Central memory CD8-positive, alpha-beta T cell (primary cell): ENCODE data around the gene TTN.

ENCODE experiments used
- ATAC-seq: fragments of 150-1000 bp; cut with Tn5 transposase; replicated peaks from 2 replicates; pipeline ENCODE4 v1.10.0; 2022; ENCODE audit warnings: mild to moderate bottlenecking, moderate FRiP score, moderate number of reproducible peaks; ENCODE audit not compliant: poor library complexity, severe bottlenecking; ENCODE audit errors: extremely low read depth
- DNase-seq, 2 donors: peaks; one replicate each; pipeline ENCODE4 v3.0.0; 2021; ENCODE audit warnings: low spot score in 2 of 2
- H3K27ac Mint-ChIP-seq: one replicate; pipeline ENCODE4 v1.8.0; 2022; ENCODE audit warnings: low read depth, mild to moderate bottlenecking, moderate library complexity, mixed read lengths
- H3K27me3 Mint-ChIP-seq: one replicate; pipeline ENCODE4 v1.8.0; 2022; ENCODE audit warnings: mixed read lengths
- H3K36me3 Mint-ChIP-seq: one replicate; pipeline ENCODE4 v1.8.0; 2022; ENCODE audit warnings: mild to moderate bottlenecking, moderate library complexity, mixed read lengths; ENCODE audit not compliant: insufficient read depth
- H3K4me1 Mint-ChIP-seq: one replicate; pipeline ENCODE4 v1.8.0; 2022; ENCODE audit warnings: mixed read lengths
- H3K4me3 Mint-ChIP-seq: one replicate; pipeline ENCODE4 v1.8.0; 2022; ENCODE audit warnings: mild to moderate bottlenecking, moderate library complexity, mixed read lengths
- H3K9me3 Mint-ChIP-seq: one replicate; pipeline ENCODE4 v1.8.0; 2022; ENCODE audit warnings: mixed read lengths

The TTN gene

DNA sequence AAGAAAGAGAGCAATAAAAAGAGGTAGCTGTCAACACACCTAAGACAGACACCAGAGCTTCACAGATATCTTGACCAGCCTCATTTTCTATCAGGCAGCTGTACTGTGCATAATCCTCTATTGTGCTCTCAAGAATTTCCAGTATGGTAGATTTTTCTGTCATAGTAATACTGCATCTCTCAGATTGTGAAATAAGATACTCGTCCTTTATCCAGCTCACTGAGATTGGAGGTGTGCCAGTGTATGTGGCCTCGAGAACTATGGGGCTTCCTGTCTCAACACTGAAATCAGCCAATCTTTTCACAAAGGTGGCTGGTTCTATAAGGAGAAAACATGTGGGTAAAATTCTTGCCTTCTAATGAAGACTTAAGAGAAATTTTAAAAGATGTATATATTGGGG is 88.9 kb downstream of the TTN start:
- Mint-ChIP-seq H3K4me1 (no peaks in the 10 kb centered on the region), H3K27ac (no peak overlapping the region)

DNA sequence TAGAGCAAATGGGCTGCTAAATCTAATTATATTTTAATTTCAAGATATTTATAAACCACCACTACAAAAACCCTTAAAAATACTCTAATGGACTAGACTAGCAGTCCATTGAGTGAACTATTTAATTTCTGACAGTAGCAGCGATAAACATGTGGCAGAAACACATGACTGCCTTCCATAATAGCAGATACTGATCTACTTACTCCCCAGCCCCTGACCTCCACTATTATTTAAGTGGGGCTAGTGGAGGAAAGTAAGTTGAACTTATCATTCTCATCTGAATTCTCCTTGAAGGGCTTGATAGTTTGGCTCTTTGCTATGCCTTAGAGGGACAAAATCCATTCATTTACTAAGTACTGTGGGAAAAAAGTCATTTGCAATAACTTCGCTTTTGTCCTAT is 90.8 kb downstream of the TTN start:
- H3K9me3 Mint-ChIP-seq: no peaks in the 10 kb centered on the region
- DNase-seq: no peak
- no peaks in the 10 kb centered on the region for H3K36me3 Mint-ChIP-seq
- H3K27ac Mint-ChIP-seq: no peak overlapping the region
- no peaks in the 10 kb centered on the region for H3K4me1 Mint-ChIP-seq
- H3K27me3 Mint-ChIP-seq: no peaks in the 10 kb centered on the region
- ATAC-seq: no peak
- H3K4me3 Mint-ChIP-seq: no peak overlapping the region

More for the DNA sequence above, 88.9 kb downstream of the TTN start:
- no peak overlapping the region for H3K4me3 Mint-ChIP-seq
- H3K9me3 Mint-ChIP-seq: no peaks in the 10 kb centered on the region
- no peaks in the 10 kb centered on the region for H3K36me3 Mint-ChIP-seq
- ATAC-seq (no peak), DNase-seq (no peak)
- no peaks in the 10 kb centered on the region for H3K27me3 Mint-ChIP-seq

DNA sequence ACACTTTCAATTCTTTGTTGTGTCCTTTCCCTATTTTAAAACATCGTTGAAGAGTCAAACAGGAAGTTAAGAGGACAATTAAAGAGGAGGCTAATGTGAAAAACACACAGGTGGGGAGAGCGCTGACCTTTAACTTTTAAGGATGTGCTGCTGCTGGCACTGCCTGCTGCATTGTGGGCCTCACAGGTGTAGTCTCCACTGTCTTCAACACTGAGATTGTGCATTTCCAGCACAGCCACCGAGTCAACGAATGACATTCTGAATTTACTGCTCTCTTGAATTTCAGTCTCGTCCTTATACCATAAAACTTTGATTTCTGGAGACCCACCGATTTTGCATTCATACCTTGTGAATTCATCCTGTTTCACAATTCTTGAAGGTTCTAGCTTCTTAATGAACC is 91.9 kb downstream of the TTN start:
- no peaks in the 10 kb centered on the region for H3K27me3 Mint-ChIP-seq
- no peaks in the 10 kb centered on the region for H3K4me1 Mint-ChIP-seq
- H3K36me3 Mint-ChIP-seq: no peaks in the 10 kb centered on the region
- H3K9me3 Mint-ChIP-seq: no peaks in the 10 kb centered on the region
- ATAC-seq (no peak), DNase-seq (no peak)
- H3K27ac Mint-ChIP-seq: no peak overlapping the region
- no peak overlapping the region for H3K4me3 Mint-ChIP-seq

DNA sequence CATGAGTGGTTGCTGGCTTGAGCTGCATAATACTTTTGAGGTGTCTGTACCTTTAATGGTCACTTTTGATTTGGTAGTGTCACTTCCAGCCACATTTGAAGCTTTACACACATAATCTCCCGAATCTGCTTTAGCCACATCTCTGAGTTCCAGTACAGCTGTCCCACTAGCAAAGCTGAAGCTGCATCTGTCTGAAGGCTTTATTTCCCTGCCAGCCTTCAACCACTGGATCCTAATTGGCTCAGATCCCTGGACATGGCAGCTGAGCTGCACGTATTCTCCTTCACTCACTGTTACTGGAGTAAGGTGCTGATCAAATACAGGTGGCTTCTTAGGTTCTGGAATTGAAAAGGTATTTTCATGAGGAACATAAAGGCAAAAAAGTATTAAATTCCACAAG is 99.7 kb downstream of the TTN start:
- Mint-ChIP-seq H3K4me1 (no peaks in the 10 kb centered on the region), H3K36me3 (no peaks in the 10 kb centered on the region), H3K27ac (no peak overlapping the region), H3K27me3 (no peaks in the 10 kb centered on the region), H3K4me3 (no peak overlapping the region), H3K9me3 (no peaks in the 10 kb centered on the region)
- DNase-seq (no peak), ATAC-seq (no peak)

DNA sequence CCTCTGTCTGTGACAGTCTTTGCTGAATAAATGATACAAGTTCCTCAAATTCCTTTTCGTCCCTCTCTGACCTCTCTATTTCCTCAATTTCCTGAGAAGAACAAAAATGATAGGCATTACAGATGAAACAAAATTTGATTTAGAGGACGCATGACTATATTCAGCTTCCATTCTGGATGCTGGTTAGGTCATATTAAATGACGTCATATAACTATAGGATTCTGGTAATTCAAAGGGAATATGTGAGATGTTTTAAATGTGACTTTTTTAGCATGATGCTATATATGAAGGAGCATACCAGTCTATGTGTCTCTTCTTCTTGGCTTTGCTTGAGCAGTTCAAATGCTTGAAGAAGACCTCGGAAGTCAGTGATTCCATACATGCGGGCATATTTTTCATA is 102.3 kb downstream of the TTN start:
- H3K36me3 Mint-ChIP-seq: no peaks in the 10 kb centered on the region
- H3K9me3 Mint-ChIP-seq: no peaks in the 10 kb centered on the region
- ATAC-seq: no peak
- H3K27me3 Mint-ChIP-seq: no peaks in the 10 kb centered on the region
- no peak overlapping the region for H3K4me3 Mint-ChIP-seq
- no peak for DNase-seq
- H3K4me1 Mint-ChIP-seq: peaks cover 5% of the 10 kb centered on the region
- H3K27ac Mint-ChIP-seq: no peak overlapping the region

DNA sequence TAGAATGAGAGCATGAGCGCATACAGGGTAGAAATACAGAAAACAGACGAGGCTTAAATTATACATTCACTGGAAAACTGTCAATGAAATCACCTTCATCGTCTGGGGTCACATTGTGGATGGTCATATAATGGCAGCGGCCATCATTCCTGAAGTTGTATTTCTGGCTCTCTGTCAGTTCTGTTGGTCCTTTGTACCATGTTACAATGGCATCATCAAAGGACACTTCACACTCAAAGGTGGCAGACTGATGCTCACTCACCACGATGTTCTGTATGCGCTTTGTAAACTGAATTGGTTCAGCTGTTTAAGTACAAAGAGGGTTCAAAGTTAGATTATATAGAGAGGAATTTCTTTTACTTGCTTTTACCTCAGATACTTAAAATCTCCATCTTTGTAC is 104.9 kb downstream of the TTN start:
- Mint-ChIP-seq H3K4me3 (no peak overlapping the region), H3K4me1 (peaks cover 5% of the 10 kb centered on the region), H3K9me3 (no peaks in the 10 kb centered on the region), H3K27me3 (no peaks in the 10 kb centered on the region), H3K36me3 (peaks cover 2% of the 10 kb centered on the region), H3K27ac (no peak overlapping the region)
- DNase-seq (no peak), ATAC-seq (no peak)

DNA sequence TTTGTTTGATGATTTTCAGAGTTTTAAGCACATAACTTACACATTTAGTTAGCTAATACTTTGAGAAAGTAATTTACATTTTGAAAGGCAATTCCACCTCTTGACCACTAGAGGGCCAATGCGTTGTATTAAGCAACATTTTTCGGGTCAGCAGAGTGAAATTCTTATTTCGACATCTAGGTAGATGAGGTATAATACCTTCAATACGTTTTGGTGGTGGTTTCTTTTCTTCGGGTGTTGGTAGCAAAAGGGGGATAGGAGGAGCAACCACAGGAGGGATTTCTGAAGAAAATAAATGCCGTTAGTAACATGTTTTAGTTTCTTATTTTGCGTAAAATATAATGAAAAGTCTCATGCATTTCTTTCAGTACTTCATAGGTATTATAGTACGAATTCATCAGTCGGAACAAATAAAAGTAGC is 106.3 kb downstream of the TTN start:
- Mint-ChIP-seq H3K27ac (no peak overlapping the region), H3K4me1 (peaks cover 5% of the 10 kb centered on the region), H3K9me3 (no peaks in the 10 kb centered on the region), H3K4me3 (no peak overlapping the region), H3K27me3 (no peaks in the 10 kb centered on the region), H3K36me3 (peaks cover 2% of the 10 kb centered on the region)
- ATAC-seq (no peak), DNase-seq (no peak)

DNA sequence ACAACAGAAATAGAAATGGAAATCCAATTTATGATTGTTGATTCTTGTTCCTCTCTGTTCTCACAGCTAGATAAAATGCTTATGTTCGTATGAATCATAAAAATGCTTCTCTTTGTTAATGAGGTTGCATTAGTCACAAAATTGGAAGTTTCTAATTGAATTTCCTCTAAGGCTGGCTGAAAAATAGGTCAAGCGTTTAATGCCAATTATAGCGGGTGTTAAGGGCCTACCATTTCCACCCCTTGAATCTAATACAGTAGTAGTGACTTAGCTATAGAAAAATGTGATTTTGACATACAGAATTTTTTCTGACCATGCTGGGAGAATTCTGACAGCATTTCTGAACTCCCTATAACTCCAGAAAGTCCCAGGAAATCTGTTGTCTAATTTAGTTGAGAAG is 107.1 kb downstream of the TTN start:
- Mint-ChIP-seq H3K27ac (no peak overlapping the region), H3K36me3 (peaks cover 2% of the 10 kb centered on the region), H3K9me3 (no peaks in the 10 kb centered on the region), H3K4me3 (no peak overlapping the region), H3K27me3 (no peaks in the 10 kb centered on the region), H3K4me1 (peaks cover 5% of the 10 kb centered on the region)
- ATAC-seq (no peak), DNase-seq (no peak)

DNA sequence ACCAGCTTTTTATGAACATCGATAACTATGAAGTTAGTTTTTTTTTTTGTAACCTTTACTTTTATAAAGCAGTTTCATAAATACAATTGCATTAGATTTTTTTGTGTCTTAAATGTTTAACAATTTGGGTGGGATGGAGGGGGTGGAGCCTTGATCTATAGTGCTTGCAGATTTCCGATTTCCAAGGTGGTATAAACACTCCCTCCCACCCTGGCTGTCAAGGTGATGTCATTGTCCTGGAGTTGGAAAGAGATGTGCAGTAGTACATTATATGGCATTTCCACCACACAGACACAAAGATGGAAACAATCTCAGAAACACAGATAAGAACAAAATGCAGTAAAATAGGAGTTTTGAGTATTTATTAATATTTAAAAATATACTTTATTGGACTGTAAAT is 114.4 kb downstream of the TTN start:
- Mint-ChIP-seq H3K27ac (no peak overlapping the region), H3K36me3 (peaks cover under 1% of the 10 kb centered on the region), H3K27me3 (peaks cover 12% of the 10 kb centered on the region)

DNA sequence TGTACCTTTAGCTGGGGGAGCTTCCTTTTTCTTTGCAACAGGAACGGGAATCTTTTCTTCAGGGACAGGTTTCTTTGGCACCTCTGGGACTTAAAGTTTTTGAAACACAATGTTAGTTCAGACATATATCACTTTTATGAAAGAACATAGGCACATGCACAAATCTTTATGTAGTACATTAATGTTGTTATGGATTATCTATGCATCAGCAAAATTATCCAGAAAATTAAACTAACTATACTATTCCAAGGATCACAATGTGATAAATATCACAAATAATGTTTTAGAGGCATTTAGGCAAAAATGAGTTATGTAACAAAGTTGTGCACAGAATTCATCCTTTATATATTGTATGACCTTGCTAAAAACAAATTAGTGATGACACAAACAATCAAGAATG is 117.4 kb downstream of the TTN start:
- H3K36me3 Mint-ChIP-seq: no peaks in the 10 kb centered on the region
- no peak for DNase-seq
- no peaks in the 10 kb centered on the region for H3K4me1 Mint-ChIP-seq
- H3K9me3 Mint-ChIP-seq: no peaks in the 10 kb centered on the region
- H3K27ac Mint-ChIP-seq: no peak overlapping the region
- H3K27me3 Mint-ChIP-seq: peaks cover 12% of the 10 kb centered on the region
- H3K4me3 Mint-ChIP-seq: no peak overlapping the region
- ATAC-seq: no peak

More for the DNA sequence above, 114.4 kb downstream of the TTN start:
- no peak for DNase-seq
- no peak overlapping the region for H3K4me3 Mint-ChIP-seq
- no peaks in the 10 kb centered on the region for H3K4me1 Mint-ChIP-seq
- H3K9me3 Mint-ChIP-seq: no peaks in the 10 kb centered on the region
- no peak for ATAC-seq

DNA sequence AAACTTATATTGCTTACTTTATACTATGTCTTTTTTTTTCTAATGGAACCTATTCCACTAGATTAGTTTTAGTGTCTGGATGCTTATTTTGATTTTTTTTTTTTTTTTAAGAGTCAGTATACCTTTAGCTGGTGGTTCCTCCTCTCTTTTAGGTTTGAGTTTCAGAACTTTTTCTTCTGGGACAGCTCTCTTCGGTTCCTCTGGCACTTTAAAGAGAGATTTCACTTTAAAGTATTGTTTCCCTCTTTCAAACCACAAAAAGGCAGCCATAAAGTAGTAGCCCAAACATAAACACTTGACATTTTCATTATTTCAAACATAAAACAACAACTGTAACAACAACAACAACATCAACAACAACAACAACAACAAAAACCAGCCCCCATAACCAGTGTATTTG is 123.3 kb downstream of the TTN start:
- no peak for ATAC-seq
- Mint-ChIP-seq H3K4me1 (no peaks in the 10 kb centered on the region), H3K27ac (no peak overlapping the region), H3K4me3 (no peak overlapping the region), H3K36me3 (peaks cover 4% of the 10 kb centered on the region), H3K27me3 (no peaks in the 10 kb centered on the region), H3K9me3 (no peaks in the 10 kb centered on the region)
- no peak for DNase-seq

DNA sequence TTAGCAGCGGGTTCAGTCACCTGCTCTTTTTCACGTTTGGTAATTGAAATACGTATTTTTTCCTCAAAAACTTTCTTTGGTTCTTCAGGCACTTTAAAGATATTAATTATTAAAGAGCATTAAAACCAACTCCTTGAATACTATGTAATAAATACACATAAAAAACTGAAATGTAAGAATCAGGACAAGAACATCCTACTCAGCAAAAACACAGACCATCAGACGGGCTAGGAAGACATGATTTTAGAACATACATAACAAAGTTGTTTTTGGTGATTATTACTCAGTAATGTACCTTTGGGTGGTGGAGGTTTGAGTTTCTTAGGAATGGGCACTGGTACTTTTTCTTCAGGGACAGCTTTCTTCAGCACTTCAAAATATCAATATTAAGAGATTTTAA is 126.1 kb downstream of the TTN start:
- no peak overlapping the region for H3K4me3 Mint-ChIP-seq
- H3K36me3 Mint-ChIP-seq: peaks cover 4% of the 10 kb centered on the region
- ATAC-seq: no peak
- H3K9me3 Mint-ChIP-seq: peaks cover 5% of the 10 kb centered on the region
- no peaks in the 10 kb centered on the region for H3K4me1 Mint-ChIP-seq
- DNase-seq: no peak
- no peaks in the 10 kb centered on the region for H3K27me3 Mint-ChIP-seq
- H3K27ac Mint-ChIP-seq: no peak overlapping the region

DNA sequence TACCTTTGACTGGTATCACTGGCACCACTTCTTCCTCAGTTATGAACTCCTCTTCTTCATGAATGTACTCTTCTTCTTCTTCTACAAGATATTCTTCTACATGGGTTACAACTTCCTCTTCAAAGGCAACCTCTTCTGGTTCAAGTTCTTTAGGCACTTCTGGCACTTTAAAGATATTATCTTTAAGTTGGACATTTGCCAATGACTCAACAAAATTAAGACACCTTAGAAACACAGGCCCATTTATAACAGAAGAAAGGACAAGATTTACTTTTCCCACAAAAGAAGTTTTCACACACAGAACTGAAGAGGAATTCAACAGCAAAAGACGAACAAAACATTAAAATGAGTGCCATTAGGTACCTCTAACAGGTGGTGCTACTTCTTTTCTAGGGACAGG is 127.3 kb downstream of the TTN start:
- DNase-seq (no peak), ATAC-seq (no peak)
- H3K4me1 Mint-ChIP-seq: no peaks in the 10 kb centered on the region
- H3K27ac Mint-ChIP-seq: no peak overlapping the region
- H3K4me3 Mint-ChIP-seq: no peak overlapping the region
- H3K9me3 Mint-ChIP-seq: peaks cover 5% of the 10 kb centered on the region
- peaks cover 4% of the 10 kb centered on the region for H3K36me3 Mint-ChIP-seq
- H3K27me3 Mint-ChIP-seq: no peaks in the 10 kb centered on the region

DNA sequence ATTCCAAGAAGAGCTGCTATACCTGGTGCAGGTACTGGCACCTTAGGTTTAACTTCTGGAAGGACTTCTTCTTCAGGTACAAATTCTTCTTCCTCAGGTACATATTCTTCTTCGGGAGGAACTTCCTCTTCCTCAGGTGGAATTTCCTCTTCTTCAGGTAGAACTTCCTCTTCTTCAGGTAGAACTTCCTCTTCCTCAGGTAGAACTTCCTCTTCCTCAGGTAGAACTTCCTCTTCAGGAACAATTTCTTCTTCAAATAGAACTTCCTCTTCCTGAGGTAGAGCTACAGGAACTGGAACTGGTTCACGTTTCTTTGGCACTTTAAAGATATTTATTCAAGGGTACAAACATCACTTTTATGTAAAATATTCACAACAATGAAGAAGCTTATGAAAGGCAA is 129.6 kb downstream of the TTN start:
- no peaks in the 10 kb centered on the region for H3K27me3 Mint-ChIP-seq
- no peak overlapping the region for H3K27ac Mint-ChIP-seq
- no peak for DNase-seq
- ATAC-seq: no peak
- H3K4me1 Mint-ChIP-seq: no peaks in the 10 kb centered on the region
- H3K9me3 Mint-ChIP-seq: peaks cover 5% of the 10 kb centered on the region
- peaks cover under 1% of the 10 kb centered on the region for H3K36me3 Mint-ChIP-seq
- no peak overlapping the region for H3K4me3 Mint-ChIP-seq
